ENCODE results near the gene FOXL2NB. TPM values are rescaled to one million over a fixed set of nuclear protein-coding genes. Genes with fewer than 3 reads are reported as not detected.

The FOXL2NB gene
- total and polyA plus RNA-seq, 4 donors: not detected

DNA sequence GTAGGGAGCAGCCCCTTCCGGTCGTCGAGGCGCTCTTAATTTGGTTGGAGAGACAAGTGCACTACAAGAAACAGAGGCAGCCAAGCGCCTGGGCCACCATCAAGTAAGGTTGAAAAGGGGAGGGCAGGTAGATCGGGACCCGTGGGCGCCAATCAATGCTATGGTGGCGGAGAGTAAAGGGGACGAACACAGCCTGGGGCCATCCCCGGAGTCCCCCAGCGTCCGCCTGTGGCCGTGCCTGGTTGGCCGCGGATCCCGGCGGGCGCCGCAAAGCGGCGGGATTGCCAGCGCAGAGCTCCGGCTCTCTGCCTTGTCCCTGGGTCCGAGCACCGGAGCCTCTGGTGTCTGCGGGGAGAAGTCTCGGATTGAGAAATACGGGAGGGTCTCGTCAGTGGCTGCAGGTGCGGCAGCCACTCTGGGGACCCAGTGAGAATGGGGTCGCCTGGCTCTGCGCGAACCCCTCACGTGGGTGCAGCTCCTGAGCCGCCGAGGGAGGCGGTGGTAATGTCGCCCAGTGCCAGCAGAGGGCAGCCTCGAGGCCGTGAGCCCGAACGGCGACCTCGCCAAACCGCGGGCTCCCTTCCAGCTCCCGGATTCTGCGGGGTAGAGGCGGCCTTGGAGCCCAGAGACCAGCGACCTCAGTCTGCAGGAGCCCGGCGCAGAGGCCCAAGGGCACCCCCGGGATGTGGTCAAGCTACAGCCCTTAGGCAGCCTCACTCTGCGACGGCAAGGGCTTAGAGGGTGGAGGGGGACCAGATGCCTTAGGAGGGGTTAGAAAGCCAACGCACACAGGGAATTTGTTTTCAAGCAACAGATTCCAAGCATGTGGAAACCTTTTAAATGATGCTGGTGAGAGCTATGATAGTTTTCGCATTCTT is 10.9 kb upstream of the FOXL2NB start:
- Histone ChIP-seq H3K4me3 (ENCODE audit: low read length in 2 of 2) (no peak overlapping the region), H3K27ac (ENCODE audit: low read depth in 1 of 2, low read length in 2 of 2) (no peak overlapping the region), H3K9me3 (ENCODE audit: control insufficient read depth, low read length) (no peaks in the 10 kb centered on the region), H3K27me3 (ENCODE audit: control insufficient read depth in 1 of 2, insufficient read depth in 2 of 2, low read length in 1 of 2) (no peaks in the 10 kb centered on the region), H3K36me3 (ENCODE audit: control insufficient read depth in 1 of 2, insufficient read depth in 2 of 2, low read length in 1 of 2) (no peaks in the 10 kb centered on the region), H3K4me1 (ENCODE audit: control insufficient read depth in 1 of 2, insufficient read depth in 2 of 2, low read length in 2 of 2) (no peaks in the 10 kb centered on the region)
- DNase-seq (peak; percentile 85 to 93), ATAC-seq (ENCODE audit: low FRiP score) (peak; percentile 91)
- intact Hi-C loops (cut with DNase I): loop anchor here in 1 of 2 donors (2.0 to 5.0 kb wide), 3 partner anchors 46 to 406 kb away; partner anchors contain the start of gene MRPS22
- 7 to 9% methylated on average over 58 of the region's 58 CpGs for WGBS, 2 donors

DNA sequence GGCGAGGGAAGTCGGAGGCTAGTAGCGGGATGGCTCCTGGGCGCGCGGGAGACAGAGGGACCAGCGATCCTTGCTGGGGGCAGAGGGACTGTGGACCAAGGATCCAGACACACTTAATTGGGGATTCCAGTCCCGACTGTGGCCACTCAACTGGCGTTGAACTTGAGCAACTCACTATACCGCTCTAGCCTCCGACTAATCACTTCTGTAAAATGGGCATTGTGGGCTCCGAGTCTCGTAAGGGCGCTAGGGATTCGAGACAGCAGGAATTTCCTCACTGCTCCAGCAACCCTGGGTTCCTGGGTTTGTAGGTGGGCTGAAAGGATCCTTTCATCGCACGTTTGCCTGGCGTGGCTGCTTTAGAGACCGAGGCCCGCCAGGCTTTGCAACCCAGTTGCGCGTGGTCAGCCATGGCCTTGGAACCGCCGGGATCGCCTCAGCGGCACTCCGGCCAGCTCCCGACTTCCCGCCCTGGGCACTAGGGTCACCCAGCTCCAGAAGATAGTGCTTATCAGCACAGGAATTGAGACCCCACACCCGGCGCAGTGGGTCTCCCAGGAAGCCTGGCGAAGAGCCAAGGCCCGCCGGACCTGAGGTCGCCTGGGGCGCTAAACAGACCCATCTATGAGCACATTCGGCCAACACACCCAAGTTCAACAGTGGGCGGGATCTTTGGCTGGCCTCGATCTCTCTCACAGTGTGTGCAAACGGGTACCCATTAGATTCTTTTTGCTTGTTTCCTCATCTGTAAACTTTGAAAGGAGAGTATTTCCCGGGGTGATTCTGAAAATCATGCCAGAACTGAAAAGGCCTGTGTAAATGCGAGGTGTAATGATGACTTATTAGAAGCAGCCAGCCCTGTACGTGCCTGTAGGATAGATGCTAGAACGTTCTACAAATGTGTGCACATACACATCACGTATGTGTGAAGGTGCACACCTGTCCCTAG is 10.0 kb upstream of the FOXL2NB start:
- H3K4me3 ChIP-seq (ENCODE audit: low read length in 2 of 2): no peak overlapping the region
- peak in 1 of 2 donors; percentile 17 for DNase-seq
- H3K27ac ChIP-seq (ENCODE audit: low read depth in 1 of 2, low read length in 2 of 2): no peak overlapping the region
- WGBS, 2 donors: 7 to 10% methylated on average over 45 of the region's 45 CpGs
- no peaks in the 10 kb centered on the region for H3K27me3 ChIP-seq (ENCODE audit: control insufficient read depth in 1 of 2, insufficient read depth in 2 of 2, low read length in 1 of 2)
- no peaks in the 10 kb centered on the region for H3K4me1 ChIP-seq (ENCODE audit: control insufficient read depth in 1 of 2, insufficient read depth in 2 of 2, low read length in 2 of 2)
- ATAC-seq (ENCODE audit: low FRiP score): peak; percentile 33
- no peaks in the 10 kb centered on the region for H3K36me3 ChIP-seq (ENCODE audit: control insufficient read depth in 1 of 2, insufficient read depth in 2 of 2, low read length in 1 of 2)
- intact Hi-C loops (cut with DNase I): loop anchor here in 1 of 2 donors (5.0 kb wide), 2 partner anchors 45 to 405 kb away; partner anchors contain the start of gene MRPS22
- H3K9me3 ChIP-seq (ENCODE audit: control insufficient read depth, low read length): no peaks in the 10 kb centered on the region

DNA sequence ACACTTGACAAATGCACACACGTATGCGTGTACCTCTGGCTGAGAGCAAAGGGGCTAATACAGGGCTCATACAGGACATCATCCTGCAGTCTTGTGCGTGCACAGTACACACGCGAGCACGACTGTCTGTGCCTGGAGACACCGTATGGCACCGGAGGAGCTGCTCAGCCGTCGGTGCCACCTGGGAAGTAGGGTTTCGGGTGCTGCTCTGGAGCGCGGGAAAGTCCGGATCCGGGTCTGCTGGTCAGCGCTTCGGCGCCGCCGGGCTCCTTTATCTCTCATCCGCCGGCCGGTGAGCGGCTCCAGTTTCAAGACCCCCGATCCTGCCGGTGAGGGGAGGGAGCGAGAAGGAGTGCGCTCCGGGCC is 9.3 kb upstream of the FOXL2NB start:
- WGBS, 2 donors: 3 to 5% methylated on average over 29 of the region's 29 CpGs
- DNase-seq (no peak), ATAC-seq (ENCODE audit: low FRiP score) (no peak)
- Histone ChIP-seq H3K27ac (ENCODE audit: low read depth in 1 of 2, low read length in 2 of 2) (no peak overlapping the region), H3K4me1 (ENCODE audit: control insufficient read depth in 1 of 2, insufficient read depth in 2 of 2, low read length in 2 of 2) (no peaks in the 10 kb centered on the region), H3K4me3 (ENCODE audit: low read length in 2 of 2) (no peak overlapping the region), H3K36me3 (ENCODE audit: control insufficient read depth in 1 of 2, insufficient read depth in 2 of 2, low read length in 1 of 2) (no peaks in the 10 kb centered on the region), H3K9me3 (ENCODE audit: control insufficient read depth, low read length) (no peaks in the 10 kb centered on the region), H3K27me3 (ENCODE audit: control insufficient read depth in 1 of 2, insufficient read depth in 2 of 2, low read length in 1 of 2) (peaks cover 0 to 2% of the 10 kb centered on the region in 2 donors)
- intact Hi-C loops (cut with DNase I): loop anchor here in 1 of 2 donors (5.0 kb wide), 2 partner anchors 45 to 405 kb away; partner anchors contain the start of gene MRPS22

DNA sequence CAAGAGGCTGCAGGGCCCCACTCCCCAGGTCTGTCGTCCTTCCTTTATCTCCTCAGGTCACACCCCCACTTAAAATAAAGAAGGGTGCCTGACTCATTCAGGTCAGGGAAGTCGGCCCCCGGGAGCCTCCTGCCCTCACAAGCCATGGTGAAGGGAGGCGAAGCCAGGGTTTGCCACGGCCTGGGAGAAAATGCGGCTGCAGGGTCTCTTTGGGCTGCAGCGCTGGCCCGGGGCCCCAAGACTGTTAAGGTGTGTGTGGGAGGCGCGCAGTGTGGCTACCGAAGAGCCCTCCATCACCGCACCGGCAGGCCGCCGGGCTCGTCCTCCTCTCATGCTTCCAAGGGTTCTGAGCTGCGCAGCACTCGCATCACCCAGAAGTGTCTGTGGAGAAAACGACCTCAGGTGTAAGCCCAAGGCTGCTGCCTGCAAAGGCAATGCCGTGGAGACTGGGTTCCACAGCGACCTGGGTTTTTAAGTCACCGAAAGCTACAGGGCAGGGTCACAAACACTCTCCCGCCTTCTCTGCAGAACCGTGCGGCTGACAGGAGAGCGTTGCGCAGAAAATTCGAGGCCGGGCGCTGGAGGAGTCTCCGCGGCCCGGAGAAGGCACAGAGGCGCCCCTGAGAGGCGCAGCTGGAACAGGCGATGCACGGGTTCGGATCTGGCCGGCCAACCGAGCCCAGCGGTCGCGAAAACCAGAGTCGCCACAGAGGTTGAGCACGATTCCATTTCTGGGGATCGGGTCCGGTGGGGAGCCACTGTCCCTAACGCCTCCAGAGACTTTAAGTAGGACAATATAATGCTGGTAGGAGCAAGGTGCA is 8.8 kb upstream of the FOXL2NB start:
- ATAC-seq (ENCODE audit: low FRiP score): no peak
- no peaks in the 10 kb centered on the region for H3K4me1 ChIP-seq (ENCODE audit: control insufficient read depth in 1 of 2, insufficient read depth in 2 of 2, low read length in 2 of 2)
- DNase-seq: peak in 1 of 2 donors; percentile 73
- no peaks in the 10 kb centered on the region for H3K36me3 ChIP-seq (ENCODE audit: control insufficient read depth in 1 of 2, insufficient read depth in 2 of 2, low read length in 1 of 2)
- H3K9me3 ChIP-seq (ENCODE audit: control insufficient read depth, low read length): no peaks in the 10 kb centered on the region
- peaks cover 0 to 2% of the 10 kb centered on the region in 2 donors for H3K27me3 ChIP-seq (ENCODE audit: control insufficient read depth in 1 of 2, insufficient read depth in 2 of 2, low read length in 1 of 2)
- WGBS, 2 donors: 4 to 5% methylated on average over 45 to 48 of the region's 48 CpGs
- intact Hi-C loops (cut with DNase I): loop anchor here in 1 of 2 donors (5.0 kb wide), 2 partner anchors 44 to 404 kb away; partner anchors contain the start of gene MRPS22
- no peak overlapping the region for H3K27ac ChIP-seq (ENCODE audit: low read depth in 1 of 2, low read length in 2 of 2)
- H3K4me3 ChIP-seq (ENCODE audit: low read length in 2 of 2): no peak overlapping the region

DNA sequence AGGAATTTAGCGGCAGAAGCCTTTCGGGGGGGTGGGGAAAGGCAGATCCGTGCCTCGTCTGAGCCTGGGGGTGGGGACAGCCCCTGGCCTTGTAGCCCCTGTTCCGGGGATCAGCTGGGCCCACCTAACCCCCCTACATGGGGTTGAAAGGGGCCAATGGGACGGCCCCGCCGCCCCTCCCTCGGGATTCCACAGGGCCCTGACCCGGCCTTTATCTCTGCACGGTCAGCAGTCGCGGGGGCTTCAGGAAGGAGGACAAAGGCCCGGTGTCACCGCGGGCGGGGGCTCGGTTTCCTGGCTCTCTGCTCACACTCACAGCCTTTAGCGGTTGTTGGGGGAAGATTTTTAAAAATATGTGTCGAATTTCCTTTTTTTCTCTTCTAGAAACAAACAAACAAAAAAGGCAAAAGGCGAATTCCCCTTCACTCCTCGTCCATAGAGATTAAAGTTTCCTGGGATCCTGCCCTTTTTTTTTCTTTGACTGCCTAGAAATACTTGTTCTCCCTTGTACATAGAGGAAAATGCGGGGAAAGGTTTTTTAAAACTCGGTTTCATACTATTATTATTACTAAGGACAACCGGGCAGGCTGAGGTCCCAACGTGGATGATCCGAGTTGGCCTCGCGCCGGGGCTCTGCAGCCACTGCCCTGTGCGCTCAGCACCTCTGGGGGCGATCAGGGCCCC is 8.0 kb upstream of the FOXL2NB start:
- ATAC-seq (ENCODE audit: low FRiP score) (no peak), DNase-seq (peak in 1 of 2 donors; percentile 73)
- Histone ChIP-seq H3K9me3 (ENCODE audit: control insufficient read depth, low read length) (no peaks in the 10 kb centered on the region), H3K27me3 (ENCODE audit: control insufficient read depth in 1 of 2, insufficient read depth in 2 of 2, low read length in 1 of 2) (peaks cover 0 to 2% of the 10 kb centered on the region in 2 donors), H3K4me1 (ENCODE audit: control insufficient read depth in 1 of 2, insufficient read depth in 2 of 2, low read length in 2 of 2) (no peaks in the 10 kb centered on the region), H3K4me3 (ENCODE audit: low read length in 2 of 2) (no peak overlapping the region), H3K27ac (ENCODE audit: low read depth in 1 of 2, low read length in 2 of 2) (no peak overlapping the region), H3K36me3 (ENCODE audit: control insufficient read depth in 1 of 2, insufficient read depth in 2 of 2, low read length in 1 of 2) (no peaks in the 10 kb centered on the region)
- intact Hi-C loops (cut with DNase I): loop anchor here in 1 of 2 donors (5.0 kb wide), 2 partner anchors 43 to 403 kb away; partner anchors contain the start of gene MRPS22
- 8 to 10% methylated on average over 32 of the region's 32 CpGs for WGBS, 2 donors

DNA sequence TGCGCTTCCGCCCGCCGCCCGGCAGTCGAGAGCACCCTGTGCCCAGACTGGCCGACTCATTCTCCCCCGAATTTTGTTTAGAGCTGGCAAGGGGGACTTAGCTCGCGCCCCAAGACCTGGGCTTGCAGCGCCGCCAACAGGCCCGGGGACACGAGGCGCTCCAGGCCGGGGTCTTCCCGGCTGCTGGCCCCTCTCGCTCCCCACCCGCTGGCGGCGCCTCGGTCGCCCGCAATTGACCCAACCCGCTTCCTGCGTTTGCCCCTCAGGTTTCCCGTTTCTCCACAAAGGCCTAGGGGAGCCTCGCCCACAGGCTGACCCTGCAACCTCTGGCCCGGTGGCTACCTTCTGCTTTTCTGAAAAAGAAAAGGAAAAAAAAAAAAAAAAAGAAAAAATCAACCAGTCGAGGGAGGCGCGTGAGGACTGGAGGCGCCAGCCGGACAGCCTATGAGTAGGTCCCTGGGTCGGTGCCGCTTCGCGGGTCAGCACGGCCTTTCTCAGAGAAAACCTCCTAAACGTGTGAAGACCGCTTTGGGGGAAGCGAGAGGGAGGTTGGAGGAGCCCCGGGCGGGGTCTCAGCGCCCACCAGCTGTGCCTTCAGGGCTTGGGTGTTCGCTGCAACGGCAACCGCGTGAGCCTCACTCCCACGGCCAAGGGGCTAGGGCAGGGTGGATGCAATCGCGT is 7.3 kb upstream of the FOXL2NB start:
- Histone ChIP-seq H3K4me3 (ENCODE audit: low read length in 2 of 2) (no peak overlapping the region), H3K27me3 (ENCODE audit: control insufficient read depth in 1 of 2, insufficient read depth in 2 of 2, low read length in 1 of 2) (peaks cover 0 to 2% of the 10 kb centered on the region in 2 donors), H3K36me3 (ENCODE audit: control insufficient read depth in 1 of 2, insufficient read depth in 2 of 2, low read length in 1 of 2) (no peaks in the 10 kb centered on the region), H3K4me1 (ENCODE audit: control insufficient read depth in 1 of 2, insufficient read depth in 2 of 2, low read length in 2 of 2) (no peaks in the 10 kb centered on the region), H3K27ac (ENCODE audit: low read depth in 1 of 2, low read length in 2 of 2) (no peak overlapping the region), H3K9me3 (ENCODE audit: control insufficient read depth, low read length) (no peaks in the 10 kb centered on the region)
- 11 to 13% methylated on average over 50 to 52 of the region's 52 CpGs for WGBS, 2 donors
- ATAC-seq (ENCODE audit: low FRiP score) (no peak), DNase-seq (no peak)
- intact Hi-C loops (cut with DNase I): loop anchor here in 1 of 2 donors (5.0 kb wide), 2 partner anchors 43 to 403 kb away; partner anchors contain the start of gene MRPS22

DNA sequence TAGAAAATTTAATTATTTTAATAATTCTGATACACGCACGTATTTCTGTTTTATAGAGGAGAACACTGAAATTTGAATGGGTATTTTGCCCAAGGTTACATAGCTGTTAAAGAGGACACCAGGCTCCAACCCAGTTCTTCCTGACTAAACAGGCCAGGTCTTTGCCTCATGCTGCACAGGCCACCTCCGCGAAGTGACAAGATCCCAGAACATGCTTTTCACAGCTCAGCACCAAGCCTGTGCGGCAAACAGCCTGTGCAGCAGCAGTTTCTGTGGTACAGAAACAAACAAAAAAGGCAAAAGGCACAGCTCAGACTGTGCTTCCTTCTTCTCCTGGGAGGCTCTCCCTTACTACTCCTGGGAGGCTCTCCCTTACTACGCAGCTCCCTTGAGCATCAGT is 6.6 kb upstream of the FOXL2NB start:
- Histone ChIP-seq H3K36me3 (ENCODE audit: control insufficient read depth in 1 of 2, insufficient read depth in 2 of 2, low read length in 1 of 2) (no peaks in the 10 kb centered on the region), H3K4me3 (ENCODE audit: low read length in 2 of 2) (no peak overlapping the region), H3K4me1 (ENCODE audit: control insufficient read depth in 1 of 2, insufficient read depth in 2 of 2, low read length in 2 of 2) (no peaks in the 10 kb centered on the region), H3K27me3 (ENCODE audit: control insufficient read depth in 1 of 2, insufficient read depth in 2 of 2, low read length in 1 of 2) (peaks cover 0 to 2% of the 10 kb centered on the region in 2 donors), H3K27ac (ENCODE audit: low read depth in 1 of 2, low read length in 2 of 2) (no peak overlapping the region), H3K9me3 (ENCODE audit: control insufficient read depth, low read length) (no peaks in the 10 kb centered on the region)
- 89 to 91% methylated on average over 6 of the region's 6 CpGs for WGBS, 2 donors
- ATAC-seq (ENCODE audit: low FRiP score) (no peak), DNase-seq (no peak)
- intact Hi-C loops (cut with DNase I): no loop called here
